NCI-H2107 treated with DMSO at 0.1 percent for 48 hours (cell line): ENCODE data around the gene YEATS4.

ENCODE experiments used
- DNase-seq: peaks from one replicate; lab custom pipeline; 2025; ENCODE audit not compliant: unreplicated experiment; lab: John Stamatoyannopoulos, UW

The YEATS4 gene

DNA sequence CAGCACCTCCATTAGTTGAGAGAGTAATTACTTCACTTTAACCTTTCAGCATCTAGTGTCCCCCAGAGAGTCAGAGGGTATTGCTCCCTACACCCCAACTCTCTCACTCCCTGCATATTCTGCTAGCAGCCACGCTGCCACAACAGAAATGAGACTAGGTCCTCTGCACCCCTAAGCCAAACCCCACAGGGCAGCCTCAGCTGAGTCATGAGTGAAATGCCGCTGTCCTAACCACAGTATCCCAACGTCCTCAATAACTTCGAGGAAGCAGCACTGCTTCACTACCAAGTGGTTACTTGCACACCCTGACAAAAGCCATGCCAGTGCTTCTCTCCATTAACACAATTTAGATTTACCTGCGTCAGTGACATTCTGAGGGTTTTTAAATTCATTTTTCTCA lies 18.2 kb upstream of the YEATS4 start:
- DNase-seq = no peak

DNA sequence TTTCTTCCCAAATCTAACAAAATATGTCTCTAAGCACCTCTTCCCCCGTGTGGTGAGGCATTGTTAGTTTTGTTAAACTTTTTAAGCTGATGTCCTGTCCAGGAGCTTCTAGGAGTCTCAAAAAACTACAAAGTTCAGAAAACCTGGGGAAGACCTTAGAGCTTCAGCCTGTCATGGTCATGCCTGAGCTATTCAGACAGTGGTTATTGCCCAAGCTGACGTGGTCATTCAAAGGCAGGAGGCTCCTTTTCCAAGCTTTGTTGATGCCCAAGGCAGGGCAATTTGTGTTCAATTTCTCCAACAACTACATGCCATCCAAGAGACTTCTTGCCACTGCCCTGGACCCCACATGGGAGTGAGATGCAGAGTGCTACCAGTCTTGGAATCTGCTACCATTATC lies 17.1 kb upstream of the YEATS4 start:
- DNase-seq = no peak

DNA sequence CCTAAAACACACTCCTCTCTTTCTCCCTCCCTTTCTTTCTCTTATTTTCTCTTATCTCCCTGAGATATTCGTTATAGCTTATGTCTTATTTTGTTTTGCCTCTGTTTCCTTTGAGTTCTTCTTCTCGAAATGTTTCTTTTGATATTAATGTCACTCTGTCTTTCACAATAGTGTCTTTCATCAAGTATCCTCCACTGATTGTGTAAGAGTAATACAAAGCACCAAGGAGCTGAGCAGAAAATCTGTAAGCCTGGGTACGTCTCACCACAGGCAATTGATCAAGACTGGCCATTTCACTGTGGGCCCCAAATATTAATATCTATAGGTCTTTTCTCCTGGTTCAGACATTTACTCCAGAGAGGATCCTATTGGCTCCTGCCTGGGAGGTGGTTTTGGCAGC lies 16.2 kb upstream of the YEATS4 start:
- no peak for DNase-seq

DNA sequence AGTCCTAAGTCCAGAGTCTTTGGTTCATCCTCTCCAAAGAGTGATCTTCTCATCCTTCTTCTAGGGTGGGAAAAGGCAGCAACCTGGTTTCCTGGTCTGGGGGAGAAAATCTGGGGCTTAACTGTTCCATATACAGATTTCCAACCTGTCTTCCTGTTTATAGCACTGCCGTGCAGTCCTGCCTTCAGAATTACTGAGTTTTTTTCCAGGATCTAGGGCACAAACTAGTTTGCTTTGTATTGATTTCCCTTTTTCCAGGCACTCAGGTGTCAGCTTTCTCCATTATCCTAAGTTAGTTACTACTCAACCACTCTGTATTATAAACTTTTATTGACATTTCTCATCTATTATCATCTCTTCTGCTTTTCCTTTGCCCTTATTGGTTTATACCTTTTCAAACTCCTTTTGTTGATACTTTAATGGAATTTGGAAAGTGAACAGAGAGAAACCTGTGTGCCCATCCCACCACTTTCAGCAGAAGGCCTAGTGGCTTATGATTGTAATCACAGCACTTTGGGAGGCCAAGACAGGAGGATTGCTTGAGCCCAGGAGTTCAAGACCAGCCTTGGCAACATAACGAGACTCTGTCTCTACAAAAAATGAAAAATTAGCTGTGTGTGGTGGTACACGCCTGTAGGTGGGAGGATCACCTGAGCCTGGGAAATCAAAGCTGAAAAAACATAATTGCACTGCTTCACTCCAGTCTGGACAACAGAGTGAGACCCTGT lies 15.5 kb upstream of the YEATS4 start:
- no peak for DNase-seq

DNA sequence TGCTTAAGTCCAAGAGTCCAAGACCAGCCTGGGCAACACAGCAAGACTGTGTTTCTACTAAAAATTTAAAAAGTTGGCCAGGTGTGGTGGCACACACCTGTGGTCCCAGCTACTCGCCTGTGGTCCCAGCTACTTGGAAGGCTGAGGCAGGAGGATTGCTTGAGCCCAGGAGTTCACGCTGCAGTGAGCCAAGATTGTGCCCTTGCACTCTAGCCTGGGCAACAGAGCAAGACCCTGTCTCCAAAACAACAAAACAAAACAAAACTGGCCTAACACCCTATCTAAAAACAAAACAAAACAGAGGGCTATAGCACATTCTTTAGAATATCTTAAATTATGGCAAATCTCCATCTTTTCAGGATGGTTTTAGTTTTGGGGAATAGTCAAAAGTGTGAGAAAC lies 14.5 kb upstream of the YEATS4 start:
- DNase-seq = no peak

DNA sequence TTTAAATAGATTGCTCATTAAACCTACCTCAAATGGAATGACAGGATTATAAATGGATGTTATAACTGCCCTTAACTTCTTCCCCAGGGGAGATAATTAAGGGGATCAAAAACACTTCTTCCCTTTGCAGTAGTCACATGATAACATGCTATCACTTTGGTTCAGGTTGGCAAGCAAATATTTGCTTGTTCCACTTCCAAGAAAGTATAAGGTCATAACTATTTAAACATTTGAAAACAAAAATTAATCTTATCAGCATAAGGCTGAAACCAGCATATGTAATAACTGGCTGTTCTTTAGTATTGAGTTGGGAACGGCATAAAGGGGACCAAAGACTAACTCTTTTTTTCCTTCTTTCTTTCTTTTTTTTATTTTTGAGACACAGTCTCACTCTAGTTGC lies 13.8 kb upstream of the YEATS4 start:
- DNase-seq = no peak

DNA sequence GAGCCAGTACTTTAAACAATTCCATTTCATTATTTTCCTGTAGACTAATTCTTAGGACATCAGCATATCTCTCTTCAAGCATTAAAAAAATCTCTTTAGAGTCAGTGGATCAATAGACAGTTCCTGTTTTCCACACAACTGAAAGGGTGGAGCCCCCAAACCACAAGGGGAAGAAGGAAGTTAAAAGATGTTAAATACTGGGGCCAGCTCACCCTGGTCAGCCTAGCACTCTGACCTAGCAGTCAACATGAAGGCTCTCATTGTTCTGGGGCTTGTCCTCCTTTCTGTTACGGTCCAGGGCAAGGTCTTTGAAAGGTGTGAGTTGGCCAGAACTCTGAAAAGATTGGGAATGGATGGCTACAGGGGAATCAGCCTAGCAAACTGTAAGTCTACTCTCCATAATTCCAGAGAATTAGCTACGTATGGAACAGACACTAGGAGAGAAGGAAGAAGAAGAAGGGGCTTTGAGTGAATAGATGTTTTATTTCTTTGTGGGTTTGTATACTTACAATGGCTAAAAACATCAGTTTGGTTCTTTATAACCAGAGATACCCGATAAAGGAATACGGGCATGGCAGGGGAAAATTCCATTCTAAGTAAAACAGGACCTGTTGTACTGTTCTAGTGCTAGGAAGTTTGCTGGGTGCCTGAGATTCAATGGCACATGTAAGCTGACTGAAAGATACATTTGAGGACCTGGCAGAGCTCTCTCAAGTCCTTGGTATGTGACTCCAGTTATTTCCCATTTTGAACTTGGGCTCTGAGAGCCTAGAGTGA lies 11.2 kb upstream of the YEATS4 start, which contains the start of gene LYZ:
Gene LYZ, plus strand, starts transcription at position 220 of the 777 bp plus-strand sequence. Its CDS starts 28 bp downstream, at position 248.
- DNase-seq = no peak

DNA sequence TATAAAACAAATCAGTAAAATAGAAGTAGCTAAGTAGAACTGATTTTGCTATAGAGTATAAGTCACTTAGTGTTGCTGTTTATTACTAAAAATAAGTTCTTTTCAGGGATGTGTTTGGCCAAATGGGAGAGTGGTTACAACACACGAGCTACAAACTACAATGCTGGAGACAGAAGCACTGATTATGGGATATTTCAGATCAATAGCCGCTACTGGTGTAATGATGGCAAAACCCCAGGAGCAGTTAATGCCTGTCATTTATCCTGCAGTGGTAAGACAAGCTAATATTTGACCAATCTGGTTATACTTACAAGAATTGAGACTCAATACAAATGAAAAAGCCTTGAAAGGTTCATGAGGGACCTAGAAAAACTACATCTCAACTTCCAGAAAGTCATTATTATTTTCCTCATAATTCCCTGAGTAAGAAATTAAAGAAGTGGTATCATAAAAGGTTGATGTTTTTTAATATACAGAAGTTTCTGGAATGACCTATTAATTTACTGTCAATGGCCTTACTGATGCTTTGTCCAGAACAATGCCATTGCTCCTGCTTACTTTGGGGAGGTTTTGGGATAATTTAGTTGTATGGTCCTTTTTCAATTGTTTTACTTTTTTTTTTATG lies 9.4 kb upstream of the YEATS4 start:
- no peak for DNase-seq

DNA sequence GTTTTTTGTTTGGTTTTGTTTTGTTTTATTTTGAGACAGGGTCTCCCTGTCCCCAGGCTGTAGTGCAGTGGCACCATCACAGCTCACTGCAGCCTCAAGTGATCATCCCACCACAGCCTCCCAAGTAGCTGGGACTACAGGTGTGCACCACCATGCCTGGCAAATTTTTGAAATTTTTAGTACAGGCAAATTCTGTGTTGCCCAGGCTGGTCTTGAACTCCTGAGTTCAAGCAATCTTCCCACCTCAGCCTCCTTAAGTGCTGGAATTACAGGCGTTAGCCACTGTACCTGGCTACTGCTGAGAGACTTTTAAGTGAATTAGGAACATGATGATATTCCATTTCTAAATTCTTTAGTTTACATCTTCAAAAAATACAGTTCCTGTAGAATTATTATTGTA lies 8.8 kb upstream of the YEATS4 start:
- no peak for DNase-seq

DNA sequence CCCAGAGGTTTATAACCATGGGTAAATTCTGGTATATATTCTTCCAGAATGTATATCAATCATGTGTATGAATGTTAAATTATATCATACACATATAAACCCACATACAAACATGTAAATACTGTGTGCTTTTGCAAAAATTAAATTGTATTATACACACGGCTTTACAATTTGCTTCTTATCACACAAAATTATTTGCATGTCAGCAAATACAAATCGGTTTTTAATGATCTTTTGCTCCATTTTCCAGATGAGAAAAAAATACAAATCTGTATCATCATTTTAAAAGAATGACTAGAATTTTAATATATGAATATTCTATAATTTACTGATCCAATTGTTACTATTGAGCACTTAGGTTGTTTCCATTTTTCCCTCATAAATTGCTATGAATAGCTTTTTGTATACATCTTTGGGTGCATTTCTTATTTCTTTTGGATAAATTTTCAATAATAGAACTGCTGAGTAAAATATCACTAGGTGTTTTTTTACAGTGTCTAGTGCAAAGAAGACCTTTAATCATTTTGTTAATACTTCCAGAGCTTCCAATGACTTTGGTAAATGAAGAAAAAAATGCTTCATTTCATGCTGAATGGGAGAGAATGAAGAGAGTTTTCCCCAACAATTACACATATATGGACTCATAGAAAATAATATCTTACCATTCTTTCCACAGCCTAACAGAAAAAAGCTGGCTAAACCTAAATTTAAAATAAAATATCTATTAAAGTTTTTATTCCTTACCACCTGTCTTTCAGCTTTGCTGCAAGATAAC lies 7.9 kb upstream of the YEATS4 start:
- no peak for DNase-seq

DNA sequence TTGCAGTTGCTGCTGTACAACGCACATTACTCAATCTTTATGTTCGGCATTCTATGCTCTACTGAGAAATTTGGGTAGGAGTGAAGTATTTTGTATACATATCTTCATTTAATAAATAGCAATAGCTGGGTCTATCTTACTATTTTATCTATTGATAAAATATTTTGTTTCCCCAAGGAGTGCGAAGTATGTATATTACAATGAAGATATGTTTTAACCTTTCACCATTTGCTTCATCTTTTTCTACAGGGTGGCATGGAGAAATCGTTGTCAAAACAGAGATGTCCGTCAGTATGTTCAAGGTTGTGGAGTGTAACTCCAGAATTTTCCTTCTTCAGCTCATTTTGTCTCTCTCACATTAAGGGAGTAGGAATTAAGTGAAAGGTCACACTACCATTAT lies 6.6 kb upstream of the YEATS4 start:
- DNase-seq = no peak

DNA sequence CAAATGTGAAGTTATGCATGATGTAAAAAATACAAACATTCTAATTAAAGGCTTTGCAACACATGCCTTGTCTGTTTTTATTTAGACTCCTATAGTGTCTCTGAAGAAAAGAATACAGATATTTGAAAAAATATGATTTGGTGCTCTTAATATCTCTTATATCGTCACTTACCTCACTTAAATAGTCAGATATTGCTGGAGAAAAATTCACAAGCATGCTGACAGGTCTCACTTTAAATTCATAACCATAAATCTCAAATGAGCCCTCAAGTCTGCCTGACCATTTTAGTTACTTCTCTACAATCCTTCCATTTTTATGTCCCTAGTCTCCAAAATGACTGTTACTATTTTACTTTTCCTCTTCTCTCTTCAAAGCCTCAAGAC lies 5.4 kb upstream of the YEATS4 start:
- no peak for DNase-seq

DNA sequence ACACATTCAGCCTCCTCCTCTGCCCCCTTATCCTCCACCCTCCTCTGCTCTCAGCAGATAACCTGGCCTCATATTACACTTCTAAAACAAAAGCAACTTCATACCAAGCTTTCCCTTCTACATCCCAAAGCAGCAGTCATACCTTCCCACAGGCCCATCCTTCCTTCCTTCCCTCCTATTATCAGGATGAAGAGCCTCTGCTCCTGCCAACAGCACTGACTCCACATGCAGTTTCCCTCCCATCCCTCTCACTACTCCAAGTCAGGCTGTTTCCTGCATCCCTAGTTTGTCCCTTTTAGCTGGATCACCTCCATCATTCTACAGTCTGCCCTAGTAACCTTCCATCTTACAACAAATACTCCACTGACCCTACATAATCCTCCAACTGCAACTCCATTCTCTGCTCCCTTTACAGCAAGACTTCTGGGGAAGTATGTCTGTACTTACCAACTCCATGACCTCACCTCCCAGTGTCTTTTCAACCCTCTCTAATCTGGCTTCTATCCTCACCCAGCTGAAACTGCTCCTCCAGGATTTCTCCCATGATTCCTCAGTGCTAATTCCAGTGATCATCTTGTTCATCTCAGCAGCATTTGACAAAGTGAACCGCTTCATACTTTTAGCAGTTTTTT lies 4.9 kb upstream of the YEATS4 start:
- DNase-seq = no peak

DNA sequence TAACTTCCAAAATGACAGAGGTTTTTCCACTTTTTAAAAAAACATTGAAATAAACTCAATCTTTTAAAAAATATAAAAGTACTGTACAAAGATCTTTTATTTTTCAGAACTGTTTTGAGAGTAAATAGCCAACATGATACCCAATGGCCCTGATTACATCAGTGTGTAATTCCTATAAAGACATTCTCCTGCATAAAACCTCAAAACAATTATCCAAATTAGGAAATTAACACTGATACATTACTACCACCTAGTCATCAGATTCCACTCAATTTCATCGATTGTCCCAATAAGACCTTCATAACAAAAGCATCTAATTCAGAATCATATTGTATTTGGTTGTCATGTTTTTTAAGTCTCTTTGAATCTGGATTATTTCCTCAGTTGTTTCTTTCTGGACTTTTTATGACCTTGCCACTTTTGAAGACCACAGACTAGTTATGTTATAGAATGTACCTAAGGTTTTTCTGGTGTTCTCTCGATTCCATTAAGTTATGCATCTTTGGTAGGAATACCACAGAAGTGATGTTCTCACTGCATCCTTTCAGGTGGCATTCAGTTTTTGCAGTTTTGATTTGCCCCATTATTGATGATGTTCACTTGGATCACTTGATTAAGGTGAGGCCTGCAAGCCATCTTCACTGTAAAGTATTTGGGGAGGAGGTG lies 4.0 kb upstream of the YEATS4 start:
- DNase-seq = no peak

DNA sequence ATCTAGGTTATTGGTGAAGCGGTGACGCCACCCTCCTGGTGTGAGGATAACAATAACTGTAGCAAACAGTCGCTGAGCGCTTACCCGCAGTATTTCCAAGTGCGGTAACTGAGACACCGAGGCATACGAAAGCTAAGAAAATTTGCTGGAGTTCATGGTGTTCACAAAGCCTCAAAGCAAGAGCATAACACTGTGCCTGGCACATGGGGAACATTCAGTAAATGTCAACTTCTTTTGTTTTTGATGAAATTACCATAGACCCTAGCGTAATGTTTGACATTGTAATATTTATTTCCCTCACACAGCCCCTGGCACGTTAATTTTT lies 767 bp downstream of the YEATS4 start:
- no peak for DNase-seq

DNA sequence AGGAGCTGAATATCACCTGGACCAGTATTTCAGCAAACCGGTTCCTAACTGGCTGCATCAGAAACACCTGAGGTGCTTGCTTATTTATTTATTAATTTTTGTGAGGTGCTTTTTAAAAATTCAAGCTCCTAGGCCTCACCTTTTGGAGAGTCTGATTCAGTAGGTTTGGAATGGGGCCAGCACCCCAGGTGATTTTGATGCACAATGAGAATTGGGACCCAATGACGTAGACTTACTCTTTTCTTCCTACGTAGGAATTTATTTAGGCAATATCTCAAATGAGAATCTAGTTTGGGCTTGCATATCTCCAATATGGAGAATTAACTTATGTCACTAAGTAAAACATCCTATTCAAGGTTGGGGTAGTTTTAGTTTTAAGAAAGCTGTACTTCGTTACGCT lies 7.3 kb downstream of the YEATS4 start:
- DNase-seq = no peak

DNA sequence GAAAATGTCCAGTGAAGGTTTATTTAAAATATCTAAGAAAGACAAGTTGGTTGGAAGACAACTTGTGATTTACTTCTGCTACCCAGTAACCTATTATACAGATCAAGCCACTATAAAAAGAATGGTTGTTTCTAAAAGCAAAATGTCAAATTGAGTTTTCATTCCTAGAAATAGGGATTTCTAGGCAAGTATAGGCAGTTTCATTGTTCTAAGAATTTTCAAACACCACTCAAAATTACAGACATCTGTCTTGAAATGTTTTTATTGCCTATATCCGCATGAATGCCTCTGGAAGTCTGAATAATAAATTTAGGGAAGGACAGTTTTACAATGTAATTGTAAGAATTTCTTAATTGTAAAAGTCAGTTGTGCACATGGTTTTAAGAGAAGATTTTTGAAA lies 8.6 kb downstream of the YEATS4 start:
- DNase-seq = no peak

DNA sequence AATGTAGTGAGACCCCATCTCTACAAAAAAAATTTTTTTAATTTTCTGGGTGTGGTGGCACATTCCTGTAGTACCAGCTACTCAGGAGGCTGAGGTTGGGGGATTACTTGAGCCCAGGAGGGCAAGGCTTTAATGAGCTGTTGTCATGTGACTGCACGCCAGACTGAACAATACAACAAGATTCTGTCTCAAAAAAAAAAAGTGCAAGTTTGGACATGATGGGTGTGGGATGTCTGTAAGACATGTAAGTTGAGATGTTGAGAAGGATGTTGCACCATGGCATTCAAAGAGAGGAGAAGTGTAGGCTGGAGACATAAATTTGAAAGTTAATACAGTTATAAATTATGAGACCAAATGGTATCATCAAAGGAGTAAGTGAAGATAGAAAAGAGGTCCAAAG lies 23.5 kb downstream of the YEATS4 start:
- DNase-seq = no peak

DNA sequence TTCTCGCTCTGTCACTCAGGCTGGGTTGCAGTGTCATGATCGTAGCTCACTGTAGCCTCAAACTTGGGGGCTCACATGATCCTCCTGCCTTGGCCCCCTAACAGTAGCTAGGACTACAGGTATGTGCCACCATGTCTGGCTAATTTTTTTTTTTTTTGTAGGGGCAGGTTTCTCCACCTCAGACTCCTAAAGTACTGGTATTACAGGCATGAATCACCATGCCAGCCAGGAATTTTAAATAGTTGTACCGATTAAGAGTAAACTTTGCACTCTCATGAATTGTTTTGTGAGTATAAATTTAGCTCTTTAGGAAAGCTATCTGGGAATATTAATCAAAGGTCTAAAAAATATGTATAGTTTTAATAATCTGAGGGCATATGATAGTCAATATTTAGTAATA lies 25.5 kb downstream of the YEATS4 start:
- no peak for DNase-seq

DNA sequence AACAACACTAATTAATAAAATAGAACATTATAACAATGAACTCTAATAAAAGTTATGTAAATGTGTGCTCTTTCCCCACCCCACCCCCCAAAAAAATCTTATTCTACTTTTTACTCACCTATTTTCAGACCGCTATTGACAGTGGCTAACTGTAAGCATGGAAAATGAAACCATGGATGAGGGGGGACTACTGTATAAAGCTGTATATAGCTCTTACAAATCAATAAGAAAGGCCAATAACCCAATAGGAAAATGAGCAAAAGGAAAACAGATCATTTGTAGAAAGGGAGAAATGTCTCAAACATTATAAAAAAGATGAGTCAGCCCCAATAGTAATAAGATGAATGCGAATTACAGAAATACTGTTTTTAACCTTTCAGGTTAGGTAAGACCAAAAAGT lies 27.4 kb downstream of the YEATS4 start:
- no peak for DNase-seq

DNA sequence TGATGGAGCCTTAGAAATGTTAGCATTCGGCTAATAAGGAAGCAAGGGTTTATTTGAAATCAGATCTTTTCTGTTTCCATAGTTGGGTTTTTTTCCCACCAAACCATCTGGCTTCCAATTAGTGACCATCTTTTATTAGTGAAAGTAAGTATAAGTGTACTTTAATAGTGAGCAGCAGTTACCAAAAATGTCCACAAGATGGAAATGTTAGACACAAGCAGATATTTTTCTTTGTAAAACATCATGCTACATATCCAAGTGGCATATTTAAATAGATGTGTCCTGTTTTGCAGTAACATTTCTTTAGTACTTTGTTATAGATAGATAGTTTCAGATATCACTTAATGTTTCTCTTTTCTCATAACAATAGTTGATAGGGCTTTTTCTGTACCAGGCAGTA lies 28.8 kb downstream of the YEATS4 start:
- no peak for DNase-seq
